GOT3 (cell line): Measurements from ENCODE around the gene ARSA.
"Not testable (repeated sequence)": the region's sequence is repeated elsewhere in the genome, so short reads cannot be mapped to it uniquely, and the experiment has no call there.

Experiments
- DNase-seq: peaks from one replicate; lab custom pipeline; 2025; ENCODE audit warnings: mixed read lengths; lab: John Stamatoyannopoulos, UW

The ARSA gene

GRCh38 chr22:50621948-50622722, 5.8 kb downstream of the ARSA start:
- no peak for DNase-seq

- no peak for DNase-seq
These were observed 6.5 kb downstream of the ARSA start for GRCh38 chr22:50621356-50621880.

GRCh38 chr22:50620593-50621355, 7.2 kb downstream of the ARSA start:
- DNase-seq, result no peak

- not testable (repeated sequence) for DNase-seq
These were observed 13.7 kb downstream of the ARSA start for GRCh38 chr22:50614296-50614695.

GRCh38 chr22:50613291-50613981, 14.5 kb downstream of the ARSA start:
- no peak for DNase-seq

GRCh38 chr22:50612528-50613221, 15.3 kb downstream of the ARSA start:
- no peak for DNase-seq

- DNase-seq, result no peak
These were observed 15.8 kb downstream of the ARSA start for GRCh38 chr22:50612168-50612527.

GRCh38 chr22:50611341-50612060, 16.5 kb downstream of the ARSA start:
- DNase-seq, result no peak

- DNase-seq, result no peak
These were observed 17.4 kb downstream of the ARSA start for GRCh38 chr22:50610581-50610980.

GRCh38 chr22:50610041-50610451, 17.9 kb downstream of the ARSA start:
- DNase-seq, result no peak

GRCh38 chr22:50609599-50609998, 18.4 kb downstream of the ARSA start:
- no peak for DNase-seq

- no peak for DNase-seq
These were observed 19.0 kb downstream of the ARSA start for GRCh38 chr22:50608996-50609395.

GRCh38 chr22:50608058-50608840, 19.7 kb downstream of the ARSA start:
- not testable (repeated sequence) for DNase-seq

GRCh38 chr22:50607659-50608020, 20.3 kb downstream of the ARSA start:
- DNase-seq, result no peak

GRCh38 chr22:50606946-50607658, 20.9 kb downstream of the ARSA start:
- no peak for DNase-seq

GRCh38 chr22:50606165-50606945, 21.6 kb downstream of the ARSA start:
- no peak for DNase-seq

- DNase-seq, result no peak
These were observed 22.3 kb downstream of the ARSA start for GRCh38 chr22:50605613-50606074.

- no peak for DNase-seq
These were observed 22.8 kb downstream of the ARSA start for GRCh38 chr22:50605002-50605612.
